H9 (cell line): ENCODE measurements around the gene NBL1. TPM values are rescaled to one million over a fixed set of nuclear protein-coding genes. Genes with fewer than 3 reads are reported as not detected.

ENCODE experiments used
- DNase-seq: peaks from one replicate; pipeline ENCODE4 v3.0.0-alpha.2; 2017
- H2AFZ ChIP-seq: one replicate; pipeline ENCODE4 v1.6.1; 2013; ENCODE audit warnings: mild to moderate bottlenecking, low read length, control low read depth, moderate library complexity
- H2AK5ac ChIP-seq: 2 replicates; pipeline ENCODE4 v1.6.1; 2013; ENCODE audit warnings: low read length, control low read depth, mixed read lengths; ENCODE audit not compliant: insufficient read length
- H2BK120ac ChIP-seq: one replicate; pipeline ENCODE4 v1.6.1; 2013; ENCODE audit warnings: low read depth, mild to moderate bottlenecking, low read length, control low read depth, inconsistent platforms; ENCODE audit not compliant: poor library complexity, severe bottlenecking
- H2BK12ac ChIP-seq: 2 replicates; pipeline ENCODE4 v1.6.1; 2013; ENCODE audit warnings: low read length, control low read depth, mixed read lengths, low read depth; ENCODE audit not compliant: insufficient read length
- H2BK15ac ChIP-seq: 2 replicates; pipeline ENCODE4 v1.6.1; 2013; ENCODE audit warnings: low read depth, low read length, control low read depth
- H2BK20ac ChIP-seq: one replicate; pipeline ENCODE4 v1.6.1; 2013; ENCODE audit warnings: low read depth, mild to moderate bottlenecking, low read length, control low read depth, inconsistent platforms; ENCODE audit not compliant: poor library complexity, severe bottlenecking
- H2BK5ac ChIP-seq: 2 replicates; pipeline ENCODE4 v1.6.1; 2013; ENCODE audit warnings: low read length, control low read depth, mixed read lengths; ENCODE audit not compliant: insufficient read length
- H3K14ac ChIP-seq: 2 replicates; pipeline ENCODE4 v1.6.1; 2013; ENCODE audit warnings: low read length, control low read depth; ENCODE audit not compliant: insufficient read depth
- H3K18ac ChIP-seq: 2 replicates; pipeline ENCODE4 v1.6.1; 2013; ENCODE audit warnings: low read depth, mild to moderate bottlenecking, mixed read lengths, low read length, control low read depth; ENCODE audit not compliant: insufficient read length
- H3K23ac ChIP-seq: 2 replicates; pipeline ENCODE4 v1.6.1; 2013; ENCODE audit warnings: low read length, control low read depth, mixed read lengths, low read depth; ENCODE audit not compliant: insufficient read length
- H3K23me2 ChIP-seq: 2 replicates; pipeline ENCODE4 v1.6.1; 2013; ENCODE audit warnings: low read depth, mild to moderate bottlenecking, mixed read lengths, low read length, control low read depth; ENCODE audit not compliant: insufficient read length, poor library complexity, severe bottlenecking
- H3K27ac ChIP-seq: 2 replicates; pipeline ENCODE4 v1.5.1; 2013; ENCODE audit warnings: low read length, control low read depth, mixed read lengths, low read depth; ENCODE audit not compliant: insufficient read length
- H3K27me3 ChIP-seq: 2 replicates; pipeline ENCODE4 v1.6.1; 2013; ENCODE audit warnings: low read length, control low read depth, inconsistent platforms; ENCODE audit not compliant: insufficient read depth
- H3K4ac ChIP-seq: 2 replicates; pipeline ENCODE4 v1.6.1; 2013; ENCODE audit warnings: low read depth, mild to moderate bottlenecking, control low read depth, inconsistent platforms, low read length, moderate library complexity
- H3K4me1 ChIP-seq: 2 replicates; pipeline ENCODE4 v1.6.1; 2013; ENCODE audit warnings: low read length, control low read depth, inconsistent platforms; ENCODE audit not compliant: insufficient read depth
- H3K4me2 ChIP-seq: 2 replicates; pipeline ENCODE4 v1.6.1; 2013; ENCODE audit warnings: low read length, control low read depth, mixed read lengths; ENCODE audit not compliant: insufficient read length, insufficient read depth
- H3K56ac ChIP-seq: 2 replicates; pipeline ENCODE4 v1.6.1; 2013; ENCODE audit warnings: low read depth, mild to moderate bottlenecking, mixed read lengths, low read length, control low read depth; ENCODE audit not compliant: insufficient read length
- H3K79me1 ChIP-seq: 2 replicates; pipeline ENCODE4 v1.6.1; 2013; ENCODE audit warnings: low read depth, mild to moderate bottlenecking, moderate library complexity, low read length, control low read depth, inconsistent platforms; ENCODE audit not compliant: insufficient read depth, poor library complexity, severe bottlenecking
- H3K79me2 ChIP-seq: 2 replicates; pipeline ENCODE4 v1.6.1; 2013; ENCODE audit warnings: low read length, control low read depth, inconsistent platforms; ENCODE audit not compliant: insufficient read depth
- H3K9ac ChIP-seq: 2 replicates; pipeline ENCODE4 v1.6.1; 2013; ENCODE audit warnings: low read length, control low read depth, mixed read lengths; ENCODE audit not compliant: insufficient read length; ENCODE audit errors: extremely low read depth
- H3K9me3 ChIP-seq: one replicate; pipeline ENCODE4 v1.6.1; 2013; ENCODE audit warnings: low read depth, low read length, inconsistent platforms; ENCODE audit not compliant: control insufficient read depth
- H3T11ph ChIP-seq: one replicate; pipeline ENCODE4 v1.6.1; 2013; ENCODE audit warnings: mild to moderate bottlenecking, low read length, control low read depth, inconsistent platforms
- H4K20me1 ChIP-seq: one replicate; pipeline ENCODE4 v1.6.1; 2013; ENCODE audit not compliant: control insufficient read depth, insufficient read length, insufficient read depth
- H4K5ac ChIP-seq: 2 replicates; pipeline ENCODE4 v1.6.1; 2013; ENCODE audit warnings: low read depth, mild to moderate bottlenecking, mixed read lengths, low read length, control low read depth; ENCODE audit not compliant: insufficient read length
- H4K8ac ChIP-seq: replicated peaks from 2 replicates; pipeline ENCODE4 v1.6.1; 2013; ENCODE audit warnings: low read length, control low read depth, mixed read lengths, low read depth; ENCODE audit not compliant: insufficient read length
- H4K91ac ChIP-seq: 2 replicates; pipeline ENCODE4 v1.6.1; 2013; ENCODE audit warnings: low read depth, mild to moderate bottlenecking, moderate library complexity, mixed read lengths, low read length, control low read depth; ENCODE audit not compliant: insufficient read length
- H3K27ac Mint-ChIP-seq, 3 experiments: 2 replicates in 2 of 3; 3 replicates in 1 of 3; pipeline ENCODE4 v1.8.0; 2020 to 2021; ENCODE audit warnings: mixed read lengths in 3 of 3, mild to moderate bottlenecking in 1 of 3, moderate library complexity in 1 of 3
- H3K27me3 Mint-ChIP-seq: 2 replicates; pipeline ENCODE4 v1.8.0; 2021; ENCODE audit warnings: low read depth, mild to moderate bottlenecking, moderate library complexity, mixed read lengths
- H3K36me3 Mint-ChIP-seq, 3 experiments: 2 replicates in 2 of 3; 3 replicates in 1 of 3; pipeline ENCODE4 v1.8.0; 2020 to 2021; ENCODE audit warnings: low read depth in 3 of 3, mixed read lengths in 3 of 3; ENCODE audit not compliant: insufficient read depth in 1 of 3
- H3K4me1 Mint-ChIP-seq, 2 experiments: 2 replicates each; pipeline ENCODE4 v1.8.0; 2020; ENCODE audit warnings: mixed read lengths in 2 of 2
- H3K4me3 Mint-ChIP-seq, 2 experiments: 2 replicates in 1 of 2; 3 replicates in 1 of 2; pipeline ENCODE4 v1.8.0; 2020 to 2021; ENCODE audit warnings: mild to moderate bottlenecking in 2 of 2, mixed read lengths in 2 of 2, moderate library complexity in 1 of 2
- H3K9me3 Mint-ChIP-seq, 2 experiments: 2 replicates in 1 of 2; 3 replicates in 1 of 2; pipeline ENCODE4 v1.8.0; 2020; ENCODE audit warnings: mild to moderate bottlenecking in 2 of 2, mixed read lengths in 2 of 2, moderate library complexity in 1 of 2
- WGBS: extraction: QIAGEN DNeasy Blood & Tissue Kit; methylation state at CpG from one replicate; pipeline ENCODE4 v1.1.7; 2013; ENCODE audit warnings: missing lambda C conversion rate, low lambda C conversion rate, mixed read lengths; ENCODE audit not compliant: insufficient read length; ENCODE audit errors: extremely low coverage; 5-methylcytosine and 5-hydroxymethylcytosine counted together
- total RNA-seq: library from RNA; stranded (reverse); gene quantifications from 2 replicates; pipeline ENCODE4 v1.2.1, GENCODE V29; 2021
- TF ChIP-seq, protein P1 (sequence below): fragments of 200-600 bp; sonication (generic); conservative IDR thresholded peaks from 3 replicates; pipeline ENCODE4 v1.8.0; 2021; ENCODE audit warnings: antibody characterized with exemption, mild to moderate bottlenecking

The NBL1 gene
- total RNA-seq, 1 experiment from 2014 or later, result 6.4 TPM

DNA sequence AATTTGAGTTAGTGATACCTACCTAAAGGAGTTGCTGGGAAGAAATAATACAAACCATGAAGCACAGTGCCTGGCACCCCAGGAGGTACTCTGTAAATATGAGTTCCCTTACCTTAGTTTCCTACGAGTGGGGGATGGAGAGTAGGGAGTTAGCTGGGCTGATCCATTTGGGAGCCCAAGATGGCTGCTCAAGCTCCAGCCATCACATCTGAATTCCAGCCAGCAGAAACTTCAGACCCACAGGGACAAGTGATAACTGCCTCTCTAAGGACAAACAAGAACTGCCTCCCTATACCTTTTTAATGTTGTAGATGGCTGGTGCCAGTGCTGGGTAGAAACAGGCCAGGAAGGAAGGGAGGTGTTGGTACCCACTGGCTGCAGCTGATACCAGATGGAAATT is 43.3 kb downstream of the NBL1 start:
- H3K14ac ChIP-seq, result no peak overlapping the region

More for the DNA sequence above, 43.3 kb downstream of the NBL1 start:
- Histone ChIP-seq H3K4ac (no peak overlapping the region), H3K27ac (no peak overlapping the region), H3K4me1 (no peaks in the 10 kb centered on the region; the same call in 1 of the 2 replicates), H2BK20ac (no peak overlapping the region), H3K4me2 (no peak overlapping the region), H3T11ph (no peak overlapping the region), H3K23ac (no peak overlapping the region), H3K27me3 (no peaks in the 10 kb centered on the region), H2AFZ (no peak overlapping the region), H3K9ac (no peak overlapping the region), H3K9me3 (no peaks in the 10 kb centered on the region), H2BK120ac (no peak overlapping the region), H2AK5ac (no peak overlapping the region), H4K20me1 (no peaks in the 10 kb centered on the region), H4K91ac (no peak overlapping the region), H2BK5ac (no peak overlapping the region), H2BK12ac (no peak overlapping the region), H3K79me2 (no peaks in the 10 kb centered on the region), H3K56ac (no peak overlapping the region), H2BK15ac (no peak overlapping the region), H4K5ac (no peak overlapping the region), H3K18ac (no peak overlapping the region), H3K23me2 (no peaks in the 10 kb centered on the region), H3K79me1 (no peaks in the 10 kb centered on the region), H4K8ac (no peak overlapping the region)
- Mint-ChIP-seq H3K4me1 (peaks cover 23 to 39% of the 10 kb centered on the region in 2 experiments), H3K36me3 (peaks cover 0 to 4% (median 0%) of the 10 kb centered on the region in 3 experiments; a peak in 2 of 7 replicates), H3K27ac (peak overlapping the region in 1 of 3 experiments; percentile 57; a peak in 2 of 7 replicates), H3K4me3 (no peak overlapping the region), H3K9me3 (peaks cover 0 to 4% of the 10 kb centered on the region in 2 experiments; a peak in 2 of 5 replicates), H3K27me3 (peaks cover 8% of the 10 kb centered on the region)
- TF ChIP-seq, protein P1, sequence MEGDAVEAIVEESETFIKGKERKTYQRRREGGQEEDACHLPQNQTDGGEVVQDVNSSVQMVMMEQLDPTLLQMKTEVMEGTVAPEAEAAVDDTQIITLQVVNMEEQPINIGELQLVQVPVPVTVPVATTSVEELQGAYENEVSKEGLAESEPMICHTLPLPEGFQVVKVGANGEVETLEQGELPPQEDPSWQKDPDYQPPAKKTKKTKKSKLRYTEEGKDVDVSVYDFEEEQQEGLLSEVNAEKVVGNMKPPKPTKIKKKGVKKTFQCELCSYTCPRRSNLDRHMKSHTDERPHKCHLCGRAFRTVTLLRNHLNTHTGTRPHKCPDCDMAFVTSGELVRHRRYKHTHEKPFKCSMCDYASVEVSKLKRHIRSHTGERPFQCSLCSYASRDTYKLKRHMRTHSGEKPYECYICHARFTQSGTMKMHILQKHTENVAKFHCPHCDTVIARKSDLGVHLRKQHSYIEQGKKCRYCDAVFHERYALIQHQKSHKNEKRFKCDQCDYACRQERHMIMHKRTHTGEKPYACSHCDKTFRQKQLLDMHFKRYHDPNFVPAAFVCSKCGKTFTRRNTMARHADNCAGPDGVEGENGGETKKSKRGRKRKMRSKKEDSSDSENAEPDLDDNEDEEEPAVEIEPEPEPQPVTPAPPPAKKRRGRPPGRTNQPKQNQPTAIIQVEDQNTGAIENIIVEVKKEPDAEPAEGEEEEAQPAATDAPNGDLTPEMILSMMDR, result no peak
- DNase-seq, result no peak
- no CpG with 5 or more reads among the region's 1 CpG for WGBS
